NCI-H2107 treated with DMSO at 0.1 percent for 48 hours (cell line): ENCODE data around the gene CD274.
A peak's percentile ranks its signal among the peaks of the same experiment; 100 is the strongest.
"Not testable (repeated sequence)": the region's sequence is repeated elsewhere in the genome, so short reads cannot be mapped to it uniquely, and the experiment has no call there.

Experiments used
- DNase-seq: peaks from one replicate; lab custom pipeline; 2025; ENCODE audit not compliant: unreplicated experiment; lab: John Stamatoyannopoulos, UW

The CD274 gene

DNA sequence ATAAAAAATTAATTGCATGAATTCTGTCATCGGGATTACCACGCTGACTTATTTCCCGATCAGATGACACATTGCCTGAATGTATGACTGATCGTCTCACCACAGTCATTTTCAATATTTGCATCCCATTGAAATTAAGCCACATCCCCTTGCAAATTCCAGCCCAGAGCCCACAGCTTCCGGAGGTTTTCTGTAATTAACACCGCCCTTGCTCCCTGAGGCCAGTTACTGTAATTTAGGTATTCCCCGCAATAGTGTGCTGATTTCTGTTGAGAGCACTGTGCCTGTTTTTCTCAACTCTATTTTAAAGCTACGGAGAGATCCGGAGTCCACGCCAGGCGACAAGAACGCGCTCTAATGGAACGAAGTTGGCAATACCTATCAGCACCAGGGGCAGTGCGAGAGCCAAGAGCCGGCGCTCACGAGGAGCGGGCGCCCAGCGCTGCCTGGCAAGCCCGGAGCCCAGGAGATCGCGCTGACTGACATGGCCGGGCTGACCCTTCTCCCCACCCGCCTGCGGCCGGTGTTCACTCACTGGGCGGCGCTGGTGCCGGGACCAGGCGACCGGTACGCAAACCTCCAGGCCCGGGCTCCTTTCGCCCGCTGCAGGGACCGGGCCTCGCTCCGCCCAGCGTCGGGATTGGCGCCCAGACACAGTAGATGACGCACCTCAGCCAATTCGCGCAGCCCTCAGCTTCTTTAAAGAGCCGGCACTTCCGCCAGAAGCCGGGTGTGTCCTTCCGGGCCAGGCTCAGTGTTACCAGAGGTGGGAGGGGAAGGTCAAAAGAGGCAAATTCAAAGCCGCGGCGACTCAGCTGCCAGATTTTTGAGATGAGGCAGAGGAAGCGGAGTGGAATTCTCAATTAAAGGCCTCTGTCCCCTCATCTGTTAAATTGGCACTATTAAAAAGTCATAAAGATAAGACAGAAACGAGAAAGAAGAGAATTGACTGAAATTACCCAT lies 12.8 kb upstream of the CD274 start, which contains the start of gene PLGRKT:
Gene PLGRKT (minus strand): TSS at position 672 of the 963 bp plus-strand sequence. CDS start 5,948 bp downstream, outside the sequence.
- DNase-seq = peak; percentile 59

DNA sequence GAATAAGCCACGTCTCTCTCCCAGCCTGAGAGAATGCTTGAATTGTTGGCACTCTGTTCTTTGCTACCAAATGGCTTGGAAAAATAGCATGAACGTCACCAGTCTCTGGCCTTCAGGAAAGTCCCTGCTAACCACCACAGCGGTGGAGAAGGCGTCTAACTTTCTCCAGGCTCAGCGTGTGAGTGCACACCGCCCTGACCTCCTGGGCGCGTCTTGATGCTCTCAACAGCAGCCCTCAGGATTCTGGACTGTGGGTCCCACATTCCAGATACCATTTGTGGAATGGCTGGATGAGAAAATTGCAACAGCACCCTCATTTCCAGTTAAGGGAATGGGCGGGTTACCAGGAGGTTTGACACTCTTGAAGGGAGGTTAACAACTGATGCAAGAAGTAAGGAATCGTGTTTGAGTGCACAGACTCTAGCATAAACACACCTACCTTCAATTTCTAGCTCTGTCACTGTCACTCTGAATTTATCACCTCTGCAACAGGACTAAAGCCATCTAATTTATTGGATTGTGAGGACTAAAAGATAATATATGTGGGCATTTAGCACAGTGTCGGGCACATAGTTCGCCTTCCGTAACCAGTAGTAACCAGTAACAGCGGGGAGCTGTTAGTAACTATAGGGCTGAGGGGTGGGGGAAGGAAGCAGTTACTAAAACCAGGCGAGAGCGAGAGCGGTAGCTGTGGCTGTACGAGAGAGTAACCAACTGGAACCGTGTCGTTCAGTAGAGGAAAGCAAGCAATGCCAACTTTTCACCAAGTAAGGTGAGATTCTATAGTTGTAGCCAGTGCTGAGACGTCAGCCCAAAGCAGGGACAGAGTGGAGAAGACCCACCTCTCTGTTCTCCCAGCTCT lies 11.8 kb upstream of the CD274 start:
- DNase-seq = no peak

DNA sequence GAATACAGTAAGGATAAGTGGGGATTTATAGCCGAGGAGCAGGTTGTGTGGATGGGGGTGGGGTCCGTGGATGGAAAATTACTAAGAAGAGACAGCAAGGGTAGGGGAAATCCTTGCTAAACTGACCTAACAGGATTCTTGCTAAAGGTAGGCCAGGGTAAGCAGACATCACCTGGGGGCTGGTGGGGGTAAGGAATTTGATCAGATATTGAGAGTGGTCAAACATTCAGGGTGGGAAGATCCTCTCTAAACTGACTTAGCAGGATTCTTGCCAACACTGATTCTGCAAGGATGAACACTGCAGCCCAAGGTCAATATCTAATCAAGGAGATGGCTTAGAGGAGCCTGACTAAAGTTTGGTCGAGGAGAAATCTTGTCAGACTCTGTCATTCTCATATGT lies 9.9 kb upstream of the CD274 start:
- no peak for DNase-seq

DNA sequence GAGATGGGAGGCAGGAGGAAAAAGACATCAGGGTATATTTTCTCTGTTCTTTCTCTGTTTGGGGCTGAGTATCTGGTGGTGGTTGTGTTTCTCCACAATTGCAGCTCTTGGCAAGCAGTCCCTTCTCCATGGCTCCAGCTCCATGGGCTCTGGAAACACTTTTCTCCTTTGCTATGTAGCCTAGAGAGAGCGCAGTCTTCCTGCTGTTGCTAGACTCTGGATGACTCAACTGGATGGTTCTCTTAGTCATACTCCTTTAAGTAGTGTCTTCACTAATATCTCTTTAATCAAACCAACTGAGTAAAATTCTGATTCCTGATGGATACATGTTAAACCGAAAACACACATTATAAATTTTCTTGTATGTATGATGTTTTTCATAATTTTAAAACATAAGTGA lies 9.3 kb upstream of the CD274 start:
- no peak for DNase-seq

DNA sequence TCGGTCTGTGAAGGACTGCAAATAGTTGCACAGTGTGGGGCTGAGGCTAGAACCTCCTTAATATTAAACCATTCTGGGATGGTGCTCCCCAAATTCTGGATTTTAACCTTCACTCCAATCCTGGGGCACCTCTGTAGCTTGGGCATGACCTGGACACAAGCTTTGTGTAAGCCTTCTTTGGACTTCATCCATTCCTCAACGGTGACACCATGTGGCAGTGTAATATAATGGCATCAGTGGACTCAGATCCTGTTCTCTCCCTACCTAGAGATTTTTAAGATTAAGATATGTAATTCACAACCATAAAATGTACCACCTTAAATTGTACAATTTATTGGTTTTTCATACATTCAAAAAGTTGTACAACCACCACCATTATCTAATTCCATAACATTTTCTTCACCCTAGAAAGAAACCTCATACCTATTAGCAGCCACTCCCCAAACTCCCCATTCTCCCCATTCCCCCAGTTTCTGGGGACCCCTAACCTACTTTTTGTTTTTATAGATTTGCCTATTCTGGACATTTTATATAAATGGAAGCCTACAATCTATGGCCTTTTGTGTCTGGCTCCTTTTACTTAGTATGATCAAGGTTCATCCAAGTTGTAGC lies 7.8 kb upstream of the CD274 start:
- peak; percentile 23 for DNase-seq

DNA sequence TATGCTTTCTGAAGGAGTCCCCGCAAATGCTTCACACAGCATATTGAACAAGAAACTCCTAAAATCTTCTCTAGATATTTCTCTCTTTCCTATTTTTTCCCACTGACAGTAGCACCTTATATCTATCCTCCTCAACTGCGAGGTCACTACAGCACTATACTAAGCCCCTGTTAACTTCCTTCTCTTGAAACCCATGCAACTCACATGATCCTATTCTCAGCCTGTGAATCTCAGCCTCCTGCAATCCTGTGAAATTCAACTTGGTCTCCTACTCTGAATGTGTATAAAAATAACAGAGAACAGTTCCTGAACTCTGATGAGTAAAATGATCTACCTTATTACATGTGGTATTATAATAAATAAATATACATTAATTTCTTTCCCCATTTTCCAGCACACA lies 6.5 kb upstream of the CD274 start:
- DNase-seq = no peak

DNA sequence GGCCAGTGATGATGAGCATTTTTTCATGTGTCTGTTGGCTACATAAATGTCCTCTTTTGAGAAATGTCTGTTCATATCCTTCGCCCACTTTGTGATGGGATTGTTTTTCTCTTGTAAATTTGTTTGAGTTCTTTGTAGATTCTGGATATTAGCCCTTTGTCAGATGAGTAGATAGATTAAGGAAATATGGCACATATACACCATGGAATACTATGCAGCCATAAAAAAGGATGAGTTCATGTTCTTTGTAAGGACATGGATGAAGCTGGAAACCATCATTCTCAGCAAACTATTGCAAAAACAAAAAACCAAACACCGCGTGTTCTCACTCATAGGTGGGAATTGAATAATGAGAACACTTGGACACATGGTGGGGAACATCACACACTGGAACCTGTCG lies 5.2 kb upstream of the CD274 start:
- DNase-seq = not testable (repeated sequence)

DNA sequence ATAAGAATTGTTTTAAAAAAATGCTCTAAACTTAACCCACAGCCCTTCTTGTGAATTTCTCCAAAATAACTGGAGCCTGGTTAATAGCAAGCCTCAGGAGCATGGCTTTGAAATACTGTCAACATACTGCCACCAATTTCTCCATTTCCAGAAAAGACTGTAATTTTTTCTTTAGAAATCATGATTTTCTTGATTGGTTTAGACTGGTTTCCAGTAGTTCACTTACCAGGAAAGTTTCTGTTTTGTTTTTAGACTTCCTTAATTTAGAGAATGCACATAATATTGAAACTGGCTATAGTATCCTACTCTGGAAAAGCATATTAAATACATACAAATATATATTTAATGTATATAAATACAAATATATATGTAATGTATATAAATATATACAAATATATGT lies 4.5 kb upstream of the CD274 start:
- DNase-seq = no peak

DNA sequence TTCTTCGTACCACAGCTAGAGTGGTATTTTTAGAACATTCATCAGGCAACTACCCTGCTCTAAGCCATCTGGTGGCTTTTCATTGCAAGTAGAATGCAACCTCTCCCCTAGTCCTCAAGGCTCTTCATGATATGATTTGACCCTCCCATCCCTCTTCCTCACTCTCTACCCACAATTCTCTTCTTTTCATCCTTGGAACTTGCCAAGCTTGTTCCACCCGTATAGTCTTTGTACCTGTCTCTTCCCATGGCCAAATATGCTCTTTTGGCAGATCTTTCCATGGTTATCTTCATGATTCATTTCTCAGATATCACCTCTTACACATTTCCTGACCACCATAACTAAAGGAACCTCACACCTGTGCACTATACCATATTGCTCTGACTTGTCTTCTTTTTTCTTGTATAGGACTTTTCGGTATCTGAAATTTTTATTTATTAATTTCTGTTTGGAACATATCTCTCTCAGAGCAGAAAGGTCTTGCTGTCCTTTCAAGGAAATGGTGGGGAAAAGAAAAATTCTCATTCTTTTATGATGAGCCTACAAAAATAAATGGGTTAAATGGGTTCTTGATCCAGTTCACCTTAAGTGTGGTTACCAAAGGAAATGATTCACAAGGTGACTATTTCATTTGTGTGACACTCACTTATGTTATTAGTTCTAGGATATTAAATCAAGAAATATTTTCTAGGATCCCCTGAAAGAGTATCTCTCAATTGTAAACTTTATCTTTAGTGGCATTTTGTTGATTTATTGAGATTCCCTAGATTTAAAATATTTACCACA lies 3.7 kb upstream of the CD274 start:
- DNase-seq = no peak

DNA sequence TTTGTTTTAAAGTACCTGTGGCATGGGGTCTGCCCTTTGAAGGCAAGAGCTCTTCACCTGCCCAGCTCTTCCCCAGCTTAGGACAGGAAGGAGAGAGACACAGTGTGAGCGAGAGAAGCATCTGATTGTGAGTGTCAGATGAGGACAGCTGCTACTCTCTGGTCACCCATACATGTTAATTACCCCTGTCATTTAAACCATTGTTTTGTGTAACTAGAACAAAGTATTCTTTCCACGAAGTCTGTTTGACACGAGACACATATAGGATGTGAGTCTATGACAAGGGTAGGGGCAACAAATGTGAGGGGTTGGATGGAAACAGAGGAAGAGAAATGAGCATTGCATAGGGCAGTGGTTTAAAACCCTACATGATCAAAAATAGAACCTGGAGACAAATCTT lies 3.0 kb upstream of the CD274 start:
- no peak for DNase-seq

DNA sequence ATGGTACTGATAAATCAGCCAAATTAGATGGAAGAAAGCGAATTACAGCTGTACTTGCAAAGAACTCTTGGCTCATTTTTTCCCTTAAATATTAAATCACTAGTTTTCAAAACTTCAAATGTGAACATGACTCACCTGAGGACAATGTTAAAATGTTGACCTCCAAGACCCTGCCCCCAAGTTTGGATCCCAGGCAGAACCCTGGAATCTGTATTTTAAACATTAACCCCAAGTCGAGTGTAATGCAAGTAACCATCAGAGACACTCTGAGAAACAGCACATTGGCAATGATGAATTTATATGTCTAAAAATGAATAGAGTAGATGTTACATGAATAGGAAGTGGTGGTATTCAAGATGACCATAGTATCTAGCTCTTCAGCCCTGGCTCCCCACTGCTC lies 2.3 kb upstream of the CD274 start:
- DNase-seq = no peak

DNA sequence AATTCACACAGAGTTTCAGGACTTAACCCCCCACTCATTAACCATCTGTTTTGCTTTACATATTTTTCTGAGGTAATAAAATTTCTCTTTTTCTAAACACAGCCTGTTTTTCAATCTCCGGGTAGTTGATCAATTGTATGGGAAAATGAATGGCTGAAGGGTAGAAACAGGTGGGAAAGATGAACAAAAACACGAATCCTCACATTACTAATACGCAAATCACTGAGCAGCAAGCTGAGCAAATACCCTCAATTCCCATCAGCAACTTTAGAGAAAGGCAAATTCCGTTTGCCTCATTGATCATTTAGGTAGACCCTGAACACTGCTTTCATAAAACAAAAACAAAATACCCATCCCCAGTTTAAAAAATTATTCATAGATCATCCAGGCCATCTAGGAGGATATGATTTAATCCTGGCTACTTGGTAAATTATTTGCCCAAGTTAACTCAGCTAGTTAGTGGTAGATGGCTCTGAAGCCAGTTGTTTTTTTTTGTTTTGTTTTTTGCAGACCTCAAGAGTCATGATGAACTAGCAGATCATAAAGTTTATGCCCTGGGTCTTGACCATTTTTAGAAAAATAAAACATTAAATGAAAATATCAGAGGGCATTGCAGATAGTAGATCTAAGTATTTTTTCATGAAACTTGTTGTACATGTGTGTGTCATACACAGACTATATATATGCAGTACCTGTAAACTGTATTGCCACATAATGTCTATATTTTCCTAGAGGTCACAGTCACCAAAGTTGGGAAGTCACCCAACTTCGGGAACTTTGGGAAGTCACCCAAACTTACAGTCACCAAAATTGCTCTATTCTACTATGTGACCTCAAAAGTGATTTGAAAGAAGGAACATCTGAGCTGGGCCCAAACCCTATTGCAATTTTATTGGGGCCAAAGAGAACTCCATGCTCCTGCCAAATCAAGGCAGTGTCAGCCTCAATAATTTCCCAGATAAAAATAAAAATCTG lies 1.6 kb upstream of the CD274 start:
- no peak for DNase-seq

DNA sequence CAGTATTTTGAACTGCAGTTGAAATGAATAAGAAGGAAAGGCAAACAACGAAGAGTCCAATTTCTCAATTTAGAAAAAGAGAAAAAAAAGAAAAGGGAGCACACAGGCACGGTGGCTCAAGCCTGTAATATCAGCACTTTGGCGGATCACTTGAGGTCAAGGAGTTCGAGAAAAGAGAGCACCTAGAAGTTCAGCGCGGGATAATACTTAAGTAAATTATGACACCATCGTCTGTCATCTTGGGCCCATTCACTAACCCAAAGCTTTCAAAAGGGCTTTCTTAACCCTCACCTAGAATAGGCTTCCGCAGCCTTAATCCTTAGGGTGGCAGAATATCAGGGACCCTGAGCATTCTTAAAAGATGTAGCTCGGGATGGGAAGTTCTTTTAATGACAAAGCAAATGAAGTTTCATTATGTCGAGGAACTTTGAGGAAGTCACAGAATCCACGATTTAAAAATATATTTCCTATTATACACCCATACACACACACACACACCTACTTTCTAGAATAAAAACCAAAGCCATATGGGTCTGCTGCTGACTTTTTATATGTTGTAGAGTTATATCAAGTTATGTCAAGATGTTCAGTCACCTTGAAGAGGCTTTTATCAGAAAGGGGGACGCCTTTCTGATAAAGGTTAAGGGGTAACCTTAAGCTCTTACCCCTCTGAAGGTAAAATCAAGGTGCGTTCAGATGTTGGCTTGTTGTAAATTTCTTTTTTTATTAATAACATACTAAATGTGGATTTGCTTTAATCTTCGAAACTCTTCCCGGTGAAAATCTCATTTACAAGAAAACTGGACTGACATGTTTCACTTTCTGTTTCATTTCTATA lies 602 bp upstream of the CD274 start:
- DNase-seq = no peak

DNA sequence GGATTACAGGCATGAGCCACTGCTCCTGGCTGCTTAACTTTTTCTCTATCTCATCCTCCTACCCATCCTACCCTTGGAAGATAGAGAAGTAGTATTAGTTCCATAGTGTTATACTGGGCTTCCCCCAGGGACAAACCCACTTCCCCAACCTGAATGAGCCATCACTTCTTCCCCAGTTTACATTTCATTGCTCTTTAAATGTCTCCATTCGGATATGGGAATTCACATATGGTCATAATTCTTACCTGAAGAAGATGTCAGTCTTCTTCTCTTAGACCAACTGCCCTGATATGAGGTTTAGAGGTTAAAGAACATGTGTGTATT lies 1.9 kb downstream of the CD274 start:
- no peak for DNase-seq

DNA sequence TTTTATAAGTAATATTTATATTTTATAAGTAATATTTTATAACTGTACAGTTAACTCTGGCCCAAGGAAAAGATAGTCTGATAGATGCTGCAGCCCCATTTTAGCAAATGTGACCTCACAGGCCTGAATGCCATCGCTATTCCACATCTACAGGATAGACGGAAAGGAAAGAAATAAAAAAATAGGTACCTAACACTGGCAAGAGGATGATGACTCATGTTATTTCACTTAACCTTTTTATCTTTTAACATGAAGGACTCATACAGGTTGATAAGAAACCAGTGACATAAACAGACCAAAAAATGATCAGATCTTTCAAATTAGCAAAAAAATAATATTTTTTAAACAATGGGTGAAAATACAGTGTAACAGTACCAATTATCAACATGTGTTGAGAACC lies 2.7 kb downstream of the CD274 start:
- no peak for DNase-seq

DNA sequence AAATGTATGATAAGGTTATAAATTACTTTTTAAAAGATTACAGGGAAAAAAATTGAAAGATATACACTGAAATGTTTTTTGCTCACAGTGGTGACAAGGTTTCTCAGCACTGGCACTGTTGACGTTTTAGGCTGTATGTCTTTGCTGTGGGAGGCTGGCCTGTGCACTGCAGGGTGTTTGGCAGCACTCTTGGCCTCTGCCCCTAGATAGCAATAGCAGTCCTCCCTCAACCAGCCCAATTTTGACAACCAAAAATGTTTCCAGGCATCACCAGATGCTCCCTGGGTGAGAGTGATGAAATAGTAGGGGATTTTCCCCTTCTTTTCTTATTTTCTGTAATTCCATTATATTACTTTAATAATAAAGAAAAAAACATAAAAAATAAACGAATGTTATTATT lies 3.3 kb downstream of the CD274 start:
- no peak for DNase-seq

DNA sequence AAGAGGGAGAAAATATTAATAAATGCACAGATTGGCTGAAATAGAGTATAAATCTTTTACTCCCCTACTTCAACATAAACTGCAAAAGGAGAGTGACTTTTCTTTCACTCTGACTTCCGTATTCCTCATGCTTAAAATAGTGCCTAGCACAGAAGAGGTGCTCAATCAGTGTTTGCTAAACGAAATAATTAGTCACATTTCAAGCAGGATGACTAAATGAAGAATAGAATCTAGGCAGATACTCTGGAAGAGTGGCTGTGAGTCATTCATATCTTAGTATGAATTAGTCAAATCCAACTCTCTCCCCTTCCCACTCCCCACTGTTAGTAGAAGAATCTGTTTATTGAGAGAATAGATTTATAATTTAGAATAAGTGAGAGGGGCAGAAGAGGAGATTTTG lies 4.8 kb downstream of the CD274 start:
- no peak for DNase-seq

DNA sequence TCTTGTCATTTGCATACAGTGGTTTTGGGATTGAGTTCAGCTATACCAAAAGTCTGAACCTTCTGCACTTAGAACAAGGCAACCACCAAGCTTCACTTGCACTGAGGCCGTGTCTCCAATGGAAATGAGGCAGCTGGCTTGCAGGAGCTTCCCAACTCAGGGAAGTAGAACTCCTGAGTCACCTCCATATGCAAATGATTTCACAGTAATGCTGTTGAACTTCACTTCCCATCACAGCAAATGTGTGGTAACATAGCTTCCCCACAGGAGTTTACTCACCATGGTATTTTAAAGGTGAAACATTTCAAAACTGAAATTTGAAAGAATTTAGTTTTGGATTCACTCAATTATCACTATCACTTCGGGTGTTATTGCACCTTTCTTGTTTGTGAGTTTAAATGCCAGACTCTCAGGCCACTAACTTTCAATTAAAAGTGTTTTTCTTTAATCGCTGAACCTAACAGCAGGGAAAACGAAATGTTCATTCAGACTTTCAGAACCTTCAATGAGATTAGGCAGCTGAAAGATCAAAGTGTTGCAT lies 9.0 kb downstream of the CD274 start:
- DNase-seq = no peak

DNA sequence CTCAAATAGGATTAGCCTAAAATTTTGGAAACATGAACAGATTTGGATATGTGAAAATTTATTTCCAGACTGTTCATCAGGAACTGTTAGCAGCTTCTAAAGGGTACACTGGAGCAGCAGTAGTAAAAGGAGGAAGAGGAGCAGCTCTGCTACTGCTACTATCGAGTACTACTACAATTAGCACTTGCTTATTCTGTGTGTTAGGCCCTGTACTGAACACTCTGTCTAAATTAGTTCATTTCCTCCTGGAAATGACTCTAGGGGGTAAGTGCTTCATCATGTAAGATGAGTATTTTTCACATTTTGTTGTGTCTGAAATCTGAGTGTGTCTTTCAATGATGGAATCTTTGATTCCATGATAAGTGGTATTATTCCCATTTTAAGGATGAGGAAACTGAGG lies 9.8 kb downstream of the CD274 start:
- DNase-seq = no peak
